CD8-positive, alpha-beta memory T cell (primary cell): Measurements from ENCODE around the gene PLXNA3. TPM values are rescaled to one million over a fixed set of nuclear protein-coding genes. Genes with fewer than 3 reads are reported as not detected.

ENCODE experiments used
- CTCF ChIA-PET: fragments of 350-600 bp; sonication (Branson Sonifier 250); formaldehyde crosslinking; loops from one replicate; lab custom pipeline; 2021; ENCODE audit warnings: antibody characterized with exemption; lab: Charles Lee
- POLR2A ChIA-PET: fragments of 350-600 bp; sonication (Branson Sonifier 250); formaldehyde crosslinking; loops from one replicate; lab custom pipeline; 2021; ENCODE audit warnings: antibody characterized with exemption; lab: Charles Lee
- DNase-seq, 5 donors: peaks; one replicate each; pipeline versions ENCODE4 v3.0.0 to v3.0.0-alpha.2; 2020 to 2022; ENCODE audit warnings: mixed read lengths in 1 of 5
- H3K27ac ChIP-seq: one replicate; pipeline ENCODE4 v1.7.0; 2013; ENCODE audit warnings: low read depth, mild to moderate bottlenecking, low read length, moderate library complexity
- H3K27me3 ChIP-seq: 2 replicates; pipeline ENCODE4 v1.7.0; 2013; ENCODE audit warnings: low read length, mild to moderate bottlenecking; ENCODE audit not compliant: insufficient read depth, poor library complexity, severe bottlenecking
- H3K36me3 ChIP-seq: 2 replicates; pipeline ENCODE4 v1.7.0; 2013; ENCODE audit warnings: mild to moderate bottlenecking, low read length, moderate library complexity; ENCODE audit not compliant: insufficient read depth
- H3K4me1 ChIP-seq: 2 replicates; pipeline ENCODE4 v1.7.0; 2013; ENCODE audit warnings: mild to moderate bottlenecking, low read length, moderate library complexity; ENCODE audit not compliant: insufficient read depth
- H3K4me3 ChIP-seq: 2 replicates; pipeline ENCODE4 v1.7.0; 2013; ENCODE audit warnings: mild to moderate bottlenecking, low read length
- H3K9me3 ChIP-seq: 2 replicates; pipeline ENCODE4 v1.7.0; 2013; ENCODE audit warnings: mild to moderate bottlenecking, low read length
- H3K27ac Mint-ChIP-seq, 8 donors: one replicate each; pipeline ENCODE4 v1.8.0; 2020 to 2021; ENCODE audit warnings: mixed read lengths in 8 of 8, mild to moderate bottlenecking in 6 of 8, inconsistent platforms in 3 of 8, moderate library complexity in 3 of 8
- H3K27me3 Mint-ChIP-seq, 2 donors: one replicate each; pipeline ENCODE4 v1.8.0; 2020 to 2021; ENCODE audit warnings: mixed read lengths in 2 of 2, mild to moderate bottlenecking in 1 of 2, moderate library complexity in 1 of 2
- H3K36me3 Mint-ChIP-seq, 3 donors: one replicate each; pipeline ENCODE4 v1.8.0; 2020 to 2021; ENCODE audit warnings: mixed read lengths in 3 of 3, inconsistent platforms in 1 of 3, mild to moderate bottlenecking in 1 of 3
- H3K4me1 Mint-ChIP-seq, 3 donors: one replicate each; pipeline ENCODE4 v1.8.0; 2020 to 2021; ENCODE audit warnings: mixed read lengths in 3 of 3, inconsistent platforms in 1 of 3, mild to moderate bottlenecking in 1 of 3
- H3K4me3 Mint-ChIP-seq, 7 donors: one replicate each; pipeline ENCODE4 v1.8.0; 2020 to 2021; ENCODE audit warnings: mixed read lengths in 7 of 7, mild to moderate bottlenecking in 6 of 7, moderate library complexity in 4 of 7, inconsistent platforms in 2 of 7
- H3K9me3 Mint-ChIP-seq, 5 donors: one replicate each; pipeline ENCODE4 v1.8.0; 2020 to 2022; ENCODE audit warnings: mixed read lengths in 5 of 5, mild to moderate bottlenecking in 3 of 5, moderate library complexity in 2 of 5, inconsistent platforms in 1 of 5
- polyA plus RNA-seq: library from polyadenylated mRNA; unstranded; fragments of 300-500 nt; fragmentation: Illumina TruSeq; gene quantifications from one replicate; pipeline ENCODE4 v1.2.3, GENCODE V29; 2021
- total RNA-seq, 2 experiments: library from RNA; stranded (reverse); gene quantifications; one replicate each; pipeline ENCODE4 v1.2.3, GENCODE V29; 2021

PLXNA3 gene
- total and polyA plus RNA-seq, 3 experiments from 2014 or later, result 0.79 to 39.2 (median 34.1) TPM

GRCh38 chrX:154460326-154460725 is 2.2 kb downstream of the PLXNA3 start:
- Mint-ChIP-seq H3K36me3 (peaks cover 0 to 29% (median 2%) of the 10 kb centered on the region in 3 donors), H3K9me3 (no peaks in the 10 kb centered on the region), H3K27ac (peak overlapping the region in 1 of 8 donors; percentile 75), H3K4me3 (peak overlapping the region in 3 of 7 donors; percentile 47 to 85 (median 64)), H3K27me3 (peaks cover 0 to 1% of the 10 kb centered on the region in 2 donors), H3K4me1 (peaks cover 14 to 34% (median 18%) of the 10 kb centered on the region in 3 donors)
- ChIA-PET CTCF (no interaction called here), POLR2A (no interaction called here)
- Histone ChIP-seq H3K4me1 (peaks cover 5% of the 10 kb centered on the region), H3K4me3 (no peak overlapping the region), H3K27me3 (no peaks in the 10 kb centered on the region), H3K27ac (no peak overlapping the region), H3K9me3 (no peaks in the 10 kb centered on the region), H3K36me3 (no peaks in the 10 kb centered on the region)
- no peak for DNase-seq

- Mint-ChIP-seq H3K36me3 (peaks cover 0 to 40% (median 2%) of the 10 kb centered on the region in 3 donors), H3K9me3 (no peaks in the 10 kb centered on the region), H3K27ac (peak overlapping the region in 1 of 8 donors; percentile 54), H3K4me1 (peaks cover 11 to 31% (median 16%) of the 10 kb centered on the region in 3 donors), H3K4me3 (no peak overlapping the region), H3K27me3 (peaks cover 0 to 1% of the 10 kb centered on the region in 2 donors)
- H3K27ac ChIP-seq, result no peak overlapping the region
- H3K4me3 ChIP-seq, result no peak overlapping the region
- no peak for DNase-seq
- H3K9me3 ChIP-seq, result no peaks in the 10 kb centered on the region
- POLR2A ChIA-PET, result no interaction called here
- CTCF ChIA-PET, result no interaction called here
- no peaks in the 10 kb centered on the region for H3K27me3 ChIP-seq
- no peaks in the 10 kb centered on the region for H3K36me3 ChIP-seq
- peaks cover 5% of the 10 kb centered on the region for H3K4me1 ChIP-seq
Measured at GRCh38 chrX:154462396-154462795, 4.3 kb downstream of the PLXNA3 start.

GRCh38 chrX:154463611-154464220 is 5.6 kb downstream of the PLXNA3 start:
- no peaks in the 10 kb centered on the region for H3K27me3 ChIP-seq
- ChIA-PET CTCF (interaction anchor here (1.0 kb wide), 1 partner anchor 13 kb away, joined by 3 read pairs; no protein-coding TSS in a partner anchor), POLR2A (no interaction called here)
- no peak overlapping the region for H3K4me3 ChIP-seq
- no peak overlapping the region for H3K4me3 Mint-ChIP-seq
- H3K9me3 Mint-ChIP-seq, result no peaks in the 10 kb centered on the region
- peaks cover 0 to 45% (median 2%) of the 10 kb centered on the region in 3 donors for H3K36me3 Mint-ChIP-seq
- peaks cover 9 to 30% (median 15%) of the 10 kb centered on the region in 3 donors for H3K4me1 Mint-ChIP-seq
- peaks cover 5% of the 10 kb centered on the region for H3K4me1 ChIP-seq
- DNase-seq, result no peak
- no peaks in the 10 kb centered on the region for H3K36me3 ChIP-seq
- no peaks in the 10 kb centered on the region for H3K9me3 ChIP-seq
- H3K27me3 Mint-ChIP-seq, result no peaks in the 10 kb centered on the region
- no peak overlapping the region for H3K27ac ChIP-seq
- no peak overlapping the region for H3K27ac Mint-ChIP-seq

DNA sequence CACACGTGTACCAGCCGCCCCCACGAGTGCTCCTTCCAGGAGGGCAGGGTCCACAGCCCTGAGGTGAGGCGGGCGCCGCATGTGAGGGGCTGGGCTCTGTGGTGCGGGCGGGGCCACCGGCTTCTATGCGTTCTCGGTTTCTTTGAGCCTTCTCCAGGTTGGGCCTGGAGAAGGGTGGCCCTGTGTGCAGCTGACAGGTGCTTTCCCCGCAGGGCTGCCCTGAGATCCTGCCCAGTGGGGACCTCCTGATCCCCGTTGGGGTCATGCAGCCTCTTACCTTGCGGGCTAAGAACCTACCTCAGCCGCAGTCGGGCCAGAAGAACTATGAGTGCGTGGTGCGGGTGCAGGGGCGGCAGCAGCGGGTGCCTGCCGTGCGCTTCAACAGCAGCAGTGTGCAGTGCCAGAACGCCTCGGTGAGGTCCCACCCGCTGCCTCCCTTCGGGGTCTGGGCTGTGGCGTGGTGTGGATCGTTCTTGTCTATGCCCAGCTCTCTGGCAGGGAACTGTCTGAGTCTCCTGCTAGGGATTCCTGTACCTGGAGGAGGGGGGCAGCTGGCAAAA is 6.8 kb downstream of the PLXNA3 start:
- H3K4me1 Mint-ChIP-seq, result peaks cover 9 to 20% (median 11%) of the 10 kb centered on the region in 3 donors
- H3K27me3 ChIP-seq, result no peaks in the 10 kb centered on the region
- H3K27ac ChIP-seq, result no peak overlapping the region
- no peaks in the 10 kb centered on the region for H3K36me3 ChIP-seq
- H3K36me3 Mint-ChIP-seq, result peaks cover 0 to 52% (median 2%) of the 10 kb centered on the region in 3 donors
- H3K27ac Mint-ChIP-seq, result peak overlapping the region in 1 of 8 donors; percentile 81
- no peak for DNase-seq
- H3K27me3 Mint-ChIP-seq, result no peaks in the 10 kb centered on the region
- ChIA-PET POLR2A (no interaction called here), CTCF (no interaction called here)
- H3K9me3 ChIP-seq, result no peaks in the 10 kb centered on the region
- no peak overlapping the region for H3K4me3 ChIP-seq
- H3K4me1 ChIP-seq, result no peaks in the 10 kb centered on the region
- H3K9me3 Mint-ChIP-seq, result no peaks in the 10 kb centered on the region
- H3K4me3 Mint-ChIP-seq, result peak overlapping the region in 1 of 7 donors; percentile 44

- Histone ChIP-seq H3K4me3 (no peak overlapping the region), H3K36me3 (no peaks in the 10 kb centered on the region), H3K4me1 (no peaks in the 10 kb centered on the region), H3K27me3 (no peaks in the 10 kb centered on the region), H3K27ac (no peak overlapping the region), H3K9me3 (no peaks in the 10 kb centered on the region)
- DNase-seq, result no peak
- peaks cover 9 to 14% (median 9%) of the 10 kb centered on the region in 3 donors for H3K4me1 Mint-ChIP-seq
- H3K27me3 Mint-ChIP-seq, result no peaks in the 10 kb centered on the region
- H3K9me3 Mint-ChIP-seq, result no peaks in the 10 kb centered on the region
- ChIA-PET CTCF (no interaction called here), POLR2A (no interaction called here)
- no peak overlapping the region for H3K4me3 Mint-ChIP-seq
- H3K36me3 Mint-ChIP-seq, result peaks cover 0 to 60% (median 2%) of the 10 kb centered on the region in 3 donors
- peak overlapping the region in 2 of 8 donors; percentile 65 to 81 for H3K27ac Mint-ChIP-seq
Measured at GRCh38 chrX:154465601-154466000, 7.5 kb downstream of the PLXNA3 start.

GRCh38 chrX:154466036-154466435 is 8.0 kb downstream of the PLXNA3 start:
- Mint-ChIP-seq H3K9me3 (no peaks in the 10 kb centered on the region), H3K4me1 (peaks cover 7 to 11% (median 9%) of the 10 kb centered on the region in 3 donors), H3K4me3 (no peak overlapping the region), H3K27me3 (no peaks in the 10 kb centered on the region), H3K36me3 (peaks cover 0 to 62% (median under 1%) of the 10 kb centered on the region in 3 donors), H3K27ac (no peak overlapping the region)
- Histone ChIP-seq H3K27ac (no peak overlapping the region), H3K9me3 (no peaks in the 10 kb centered on the region), H3K4me3 (no peak overlapping the region), H3K27me3 (no peaks in the 10 kb centered on the region), H3K36me3 (no peaks in the 10 kb centered on the region), H3K4me1 (no peaks in the 10 kb centered on the region)
- ChIA-PET POLR2A (no interaction called here), CTCF (no interaction called here)
- DNase-seq, result no peak

GRCh38 chrX:154466907-154467306 is 8.8 kb downstream of the PLXNA3 start:
- POLR2A ChIA-PET, result no interaction called here
- no peak for DNase-seq
- Histone ChIP-seq H3K9me3 (no peaks in the 10 kb centered on the region), H3K4me3 (no peak overlapping the region), H3K27me3 (no peaks in the 10 kb centered on the region), H3K4me1 (no peaks in the 10 kb centered on the region), H3K36me3 (no peaks in the 10 kb centered on the region), H3K27ac (no peak overlapping the region)
- Mint-ChIP-seq H3K9me3 (no peaks in the 10 kb centered on the region), H3K36me3 (peaks cover 0 to 63% (median 0%) of the 10 kb centered on the region in 3 donors), H3K27ac (no peak overlapping the region), H3K27me3 (no peaks in the 10 kb centered on the region), H3K4me1 (peaks cover under 1 to 4% (median 4%) of the 10 kb centered on the region in 3 donors), H3K4me3 (no peak overlapping the region)
- CTCF ChIA-PET, result no interaction called here

- H3K36me3 ChIP-seq, result no peaks in the 10 kb centered on the region
- H3K4me1 ChIP-seq, result no peaks in the 10 kb centered on the region
- H3K9me3 ChIP-seq, result no peaks in the 10 kb centered on the region
- ChIA-PET CTCF (no interaction called here), POLR2A (interaction anchor here (1.0 to 1.5 kb wide), 2 partner anchors 8 to 11 kb away, joined by 3 read pairs; no protein-coding TSS in a partner anchor)
- Mint-ChIP-seq H3K4me3 (no peak overlapping the region), H3K27me3 (no peaks in the 10 kb centered on the region), H3K9me3 (no peaks in the 10 kb centered on the region), H3K36me3 (peaks cover 0 to 65% (median 0%) of the 10 kb centered on the region in 3 donors), H3K27ac (no peak overlapping the region), H3K4me1 (peaks cover 0 to 4% (median 4%) of the 10 kb centered on the region in 3 donors)
- no peak overlapping the region for H3K4me3 ChIP-seq
- no peak overlapping the region for H3K27ac ChIP-seq
- DNase-seq, result no peak
- no peaks in the 10 kb centered on the region for H3K27me3 ChIP-seq
Measured at GRCh38 chrX:154467556-154467955, 9.5 kb downstream of the PLXNA3 start.
